ENCODE results near the gene ATP6V1G1. TPM values are rescaled to one million over a fixed set of nuclear protein-coding genes. Genes with fewer than 3 reads are reported as not detected.

The ATP6V1G1 gene
- total RNA-seq, 1 donor from 2014 or later = 81.1 TPM

- no peak for TF ChIP-seq CTCF (IDR thresholded peaks at IDR 0.05; ENCODE audit: borderline replicate concordance)
These were observed 15.1 kb downstream of the ATP6V1G1 start for GRCh38 chr9:114602620-114603019.

GRCh38 chr9:114603248-114603647 is 15.7 kb downstream of the ATP6V1G1 start:
- no peak overlapping the region for H3K27ac ChIP-seq (replicated peaks)
- H3K9me3 ChIP-seq (replicated peaks) = peaks cover 9% of the 10 kb centered on the region
- no peaks in the 10 kb centered on the region for H3K27me3 ChIP-seq (ENCODE audit: low read depth)
- intact Hi-C loops (cut with micrococcal nuclease) = no loop called here
- no peak overlapping the region for H3K4me3 ChIP-seq
- H3K4me1 ChIP-seq = peaks cover 16% of the 10 kb centered on the region
- no peak for TF ChIP-seq CTCF (IDR thresholded peaks at IDR 0.05; ENCODE audit: borderline replicate concordance)
- DNase-seq = no peak
- H3K36me3 ChIP-seq = peaks cover 22% of the 10 kb centered on the region

More at GRCh38 chr9:114602620-114603019, 15.1 kb downstream of the ATP6V1G1 start:
- Histone ChIP-seq H3K4me1 (peaks cover 16% of the 10 kb centered on the region), H3K36me3 (peaks cover 28% of the 10 kb centered on the region), H3K4me3 (no peak overlapping the region), H3K27ac (replicated peaks) (no peak overlapping the region), H3K27me3 (ENCODE audit: low read depth) (no peaks in the 10 kb centered on the region), H3K9me3 (replicated peaks) (peaks cover 9% of the 10 kb centered on the region)
- no peak for DNase-seq
- intact Hi-C loops (cut with micrococcal nuclease) = no loop called here

- Histone ChIP-seq H3K27me3 (ENCODE audit: low read depth) (no peaks in the 10 kb centered on the region), H3K9me3 (replicated peaks) (peaks cover 9% of the 10 kb centered on the region), H3K27ac (replicated peaks) (no peak overlapping the region), H3K4me1 (peaks cover 13% of the 10 kb centered on the region), H3K4me3 (no peak overlapping the region), H3K36me3 (peaks cover 5% of the 10 kb centered on the region)
- no peak for DNase-seq
- intact Hi-C loops (cut with micrococcal nuclease) = no loop called here
- TF ChIP-seq CTCF (IDR thresholded peaks at IDR 0.05; ENCODE audit: borderline replicate concordance) = no peak
These were observed 17.4 kb downstream of the ATP6V1G1 start for GRCh38 chr9:114604989-114605388.

- Histone ChIP-seq H3K4me1 (peaks cover 17% of the 10 kb centered on the region), H3K36me3 (no peaks in the 10 kb centered on the region), H3K27me3 (ENCODE audit: low read depth) (no peaks in the 10 kb centered on the region), H3K27ac (replicated peaks) (no peak overlapping the region), H3K9me3 (replicated peaks) (peaks cover 9% of the 10 kb centered on the region), H3K4me3 (no peak overlapping the region)
- intact Hi-C loops (cut with micrococcal nuclease) = no loop called here
- no peak for TF ChIP-seq CTCF (IDR thresholded peaks at IDR 0.05; ENCODE audit: borderline replicate concordance)
- DNase-seq = no peak
These were observed 18.5 kb downstream of the ATP6V1G1 start for GRCh38 chr9:114606068-114606467.

GRCh38 chr9:114606597-114607207 is 19.1 kb downstream of the ATP6V1G1 start:
- no peak for TF ChIP-seq CTCF (IDR thresholded peaks at IDR 0.05; ENCODE audit: borderline replicate concordance)
- Histone ChIP-seq H3K9me3 (replicated peaks) (peaks cover 7% of the 10 kb centered on the region), H3K36me3 (no peaks in the 10 kb centered on the region), H3K27ac (replicated peaks) (no peak overlapping the region), H3K4me3 (no peak overlapping the region), H3K4me1 (peaks cover 19% of the 10 kb centered on the region), H3K27me3 (ENCODE audit: low read depth) (no peaks in the 10 kb centered on the region)
- no peak for DNase-seq
- intact Hi-C loops (cut with micrococcal nuclease) = no loop called here

All from left ventricle myocardium inferior (tissue), 1 donor.